Measurements from ENCODE around the gene PLEKHH2. TPM values are rescaled to one million over a fixed set of nuclear protein-coding genes. Genes with fewer than 3 reads are reported as not detected.

Gene PLEKHH2
- total RNA-seq, 1 experiment from 2014 or later = 3.1 TPM

DNA sequence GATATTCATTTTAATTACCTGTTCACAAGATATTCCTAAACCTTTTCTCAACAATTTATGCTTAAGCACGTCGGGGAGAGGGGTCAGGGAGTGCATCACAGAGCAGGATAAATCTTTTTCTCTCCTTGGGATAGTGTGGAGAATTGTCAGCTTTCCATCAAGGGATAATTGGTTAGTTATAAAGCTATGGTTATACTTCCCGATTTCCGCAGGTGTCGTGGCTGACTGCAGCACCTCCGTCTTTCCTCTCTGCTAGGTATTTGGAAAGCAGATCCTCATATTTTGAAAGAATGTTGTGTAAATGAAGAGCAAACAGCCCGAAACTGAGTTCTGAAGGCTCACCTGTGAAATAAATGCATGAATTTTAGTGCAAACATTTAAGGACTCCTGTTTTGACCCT lies 137.6 kb downstream of the PLEKHH2 start:
- no peaks in the 10 kb centered on the region for H4K20me1 ChIP-seq (ENCODE audit: control insufficient read depth, insufficient read depth, insufficient read length)
- no peaks in the 10 kb centered on the region for H3K79me2 ChIP-seq (ENCODE audit: insufficient read depth, low read length)
- TF ChIP-seq, protein P1, sequence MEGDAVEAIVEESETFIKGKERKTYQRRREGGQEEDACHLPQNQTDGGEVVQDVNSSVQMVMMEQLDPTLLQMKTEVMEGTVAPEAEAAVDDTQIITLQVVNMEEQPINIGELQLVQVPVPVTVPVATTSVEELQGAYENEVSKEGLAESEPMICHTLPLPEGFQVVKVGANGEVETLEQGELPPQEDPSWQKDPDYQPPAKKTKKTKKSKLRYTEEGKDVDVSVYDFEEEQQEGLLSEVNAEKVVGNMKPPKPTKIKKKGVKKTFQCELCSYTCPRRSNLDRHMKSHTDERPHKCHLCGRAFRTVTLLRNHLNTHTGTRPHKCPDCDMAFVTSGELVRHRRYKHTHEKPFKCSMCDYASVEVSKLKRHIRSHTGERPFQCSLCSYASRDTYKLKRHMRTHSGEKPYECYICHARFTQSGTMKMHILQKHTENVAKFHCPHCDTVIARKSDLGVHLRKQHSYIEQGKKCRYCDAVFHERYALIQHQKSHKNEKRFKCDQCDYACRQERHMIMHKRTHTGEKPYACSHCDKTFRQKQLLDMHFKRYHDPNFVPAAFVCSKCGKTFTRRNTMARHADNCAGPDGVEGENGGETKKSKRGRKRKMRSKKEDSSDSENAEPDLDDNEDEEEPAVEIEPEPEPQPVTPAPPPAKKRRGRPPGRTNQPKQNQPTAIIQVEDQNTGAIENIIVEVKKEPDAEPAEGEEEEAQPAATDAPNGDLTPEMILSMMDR (conservative IDR thresholded peaks at IDR 0.05) = no peak
- H3K36me3 Mint-ChIP-seq (ENCODE audit: insufficient read depth in 1 of 3, low read depth in 3 of 3) = no peaks in the 10 kb centered on the region
- no peaks in the 10 kb centered on the region for H3K27me3 Mint-ChIP-seq (ENCODE audit: low read depth)
- no CpG with 5 or more reads among the region's 7 CpGs for WGBS (ENCODE audit: extremely low coverage, insufficient read length, low lambda C conversion rate)
- no peak overlapping the region for H2BK5ac ChIP-seq (ENCODE audit: insufficient read length, low read length)
- H3K4me2 ChIP-seq (ENCODE audit: insufficient read depth, insufficient read length, low read length) = peak overlapping the region; percentile 89
- peak overlapping the region; percentile 89 to 93 for H3K4me3 Mint-ChIP-seq
- H3K9me3 Mint-ChIP-seq = no peaks in the 10 kb centered on the region
- no peaks in the 10 kb centered on the region for H3K79me1 ChIP-seq (ENCODE audit: insufficient read depth, low read depth, low read length, poor library complexity, severe bottlenecking)
- H2AK5ac ChIP-seq (ENCODE audit: insufficient read length, low read length) = no peak overlapping the region
- H3K9ac ChIP-seq (ENCODE audit: extremely low read depth, insufficient read length, low read length) = peak overlapping the region; percentile 24
- no peak overlapping the region for H2BK20ac ChIP-seq (ENCODE audit: low read depth, low read length, poor library complexity, severe bottlenecking)
- H2BK12ac ChIP-seq (ENCODE audit: insufficient read length, low read depth, low read length) = no peak overlapping the region
- H3K18ac ChIP-seq (ENCODE audit: insufficient read length, low read depth, low read length) = no peak overlapping the region
- no peak overlapping the region for H2BK120ac ChIP-seq (ENCODE audit: low read depth, low read length, poor library complexity, severe bottlenecking)
- H3T11ph ChIP-seq (ENCODE audit: low read length) = no peak overlapping the region
- no peak overlapping the region for H3K14ac ChIP-seq (ENCODE audit: insufficient read depth, low read length)
- H2AFZ ChIP-seq (ENCODE audit: low read length) = no peak overlapping the region
- H4K91ac ChIP-seq (ENCODE audit: insufficient read length, low read depth, low read length) = no peak overlapping the region
- no peaks in the 10 kb centered on the region for H3K27me3 ChIP-seq (ENCODE audit: insufficient read depth, low read length)
- no peak for DNase-seq
- H3K56ac ChIP-seq (ENCODE audit: insufficient read length, low read depth, low read length) = no peak overlapping the region
- H4K8ac ChIP-seq (replicated peaks; ENCODE audit: insufficient read length, low read depth, low read length) = no peak overlapping the region
- no peak overlapping the region for H3K23ac ChIP-seq (ENCODE audit: insufficient read length, low read depth, low read length)
- H4K5ac ChIP-seq (ENCODE audit: insufficient read length, low read depth, low read length) = no peak overlapping the region
- H3K4me1 Mint-ChIP-seq = peaks cover 3 to 8% of the 10 kb centered on the region in 2 experiments
- H3K23me2 ChIP-seq (ENCODE audit: insufficient read length, low read depth, low read length, poor library complexity, severe bottlenecking) = peaks cover 7% of the 10 kb centered on the region
- H3K9me3 ChIP-seq (ENCODE audit: control insufficient read depth, low read depth, low read length) = no peaks in the 10 kb centered on the region
- H3K4ac ChIP-seq (ENCODE audit: low read depth, low read length) = no peak overlapping the region
- H2BK15ac ChIP-seq (ENCODE audit: low read depth, low read length) = no peak overlapping the region
- H3K27ac ChIP-seq (ENCODE audit: insufficient read length, low read depth, low read length) = no peak overlapping the region
- no peak overlapping the region; a peak in 1 of 7 replicates for H3K27ac Mint-ChIP-seq
- no peaks in the 10 kb centered on the region for H3K4me1 ChIP-seq (ENCODE audit: insufficient read depth, low read length)

Measured in H9 (cell line).